Sigmoid colon (tissue), 7 donors: Measurements from ENCODE around the gene PLCB1. TPM values are rescaled to one million over a fixed set of nuclear protein-coding genes. Genes with fewer than 3 reads are reported as not detected.

Experiments
- DNase-seq: peaks from one replicate; pipeline ENCODE4 v3.0.0-alpha.2; 2019
- H3K27ac ChIP-seq, 4 donors: fragments of 200-600 bp; sonication (generic); one replicate each; pipeline ENCODE4 v1.5.1; 2016 to 2019; ENCODE audit warnings: mild to moderate bottlenecking in 1 of 4
- H3K27me3 ChIP-seq, 3 donors: fragments of 200-600 bp; sonication (generic); one replicate each; pipeline ENCODE4 v1.5.1; 2019; ENCODE audit warnings: mild to moderate bottlenecking in 1 of 3
- H3K36me3 ChIP-seq, 4 donors: fragments of 200-600 bp; sonication (generic); one replicate each; pipeline ENCODE4 v1.5.1; 2016 to 2019
- H3K4me1 ChIP-seq, 4 donors: fragments of 200-600 bp; sonication (generic); one replicate each; pipeline ENCODE4 v1.5.1; 2017 to 2019
- H3K4me3 ChIP-seq, 4 donors: fragments of 200-600 bp; sonication (generic); one replicate each; pipeline ENCODE4 v1.5.1; 2017 to 2019; ENCODE audit warnings: mild to moderate bottlenecking in 2 of 4, moderate library complexity in 1 of 4
- H3K9me3 ChIP-seq, 4 donors: fragments of 200-600 bp in 3 of 4; sonication (generic) in 3 of 4; one replicate each; pipeline versions ENCODE4 v1.5.1 to v1.6.1; 2013 to 2019
- EP300 ChIP-seq, 4 donors: sonication (generic); formaldehyde crosslinking; IDR thresholded peaks; one replicate each; pipeline ENCODE4 v1.6.1; 2017; ENCODE audit warnings: antibody characterized with exemption in 4 of 4
- POLR2A ChIP-seq, 2 donors: fragments of 450-650 bp; IDR thresholded peaks; one replicate each; pipeline ENCODE4 v1.6.1; 2016; ENCODE audit warnings: antibody characterized with exemption in 2 of 2, mild to moderate bottlenecking in 2 of 2, moderate library complexity in 2 of 2
- POLR2AphosphoS5 ChIP-seq, 4 donors: sonication (generic); formaldehyde crosslinking; IDR thresholded peaks; one replicate each; pipeline ENCODE4 v1.6.1; 2017; ENCODE audit warnings: antibody characterized with exemption in 4 of 4
- WGBS, 2 donors: extraction: QIAGEN DNeasy Blood & Tissue Kit; methylation state at CpG; one replicate each; pipeline ENCODE4 v1.1.7; 2013; 5-methylcytosine and 5-hydroxymethylcytosine counted together
- intact Hi-C: fragments of 100-400 bp; cut with DNase I; formaldehyde crosslinking; loops from one replicate; pipeline ENCODE4 v1.15.1; 2023
- polyA plus RNA-seq, 3 donors: library from polyadenylated mRNA; stranded (reverse); fragments of 200-250 nt; gene quantifications; one replicate each; pipeline ENCODE4 v1.2.3, GENCODE V29; 2013
- total RNA-seq, 4 donors: library from RNA; depleted of rRNA; stranded (reverse); fragments of >200 nt; gene quantifications; one replicate each; pipeline ENCODE4 v1.1.0, GENCODE V29; 2016
- TF ChIP-seq, protein P1 (sequence below), 4 experiments: fragments of 450-650 bp in 3 of 4; fragments of 200-600 bp in 1 of 4; IDR thresholded peaks; one replicate each; pipeline ENCODE4 v1.5.1; 2016 to 2019; ENCODE audit warnings: antibody characterized with exemption in 4 of 4, mild to moderate bottlenecking in 3 of 4, moderate library complexity in 2 of 4
- donor health status: healthy with polysubstance abuse.
- donor health status: Bipolar disorder and iron deficiency.
- donor health status: healthy.

Gene PLCB1
- total and polyA plus RNA-seq, 7 donors = 0.92 to 117 (median 86.7) TPM

- peaks cover 0 to 5% (median 0%) of the 10 kb centered on the region in 4 donors for H3K4me1 ChIP-seq
- no peaks in the 10 kb centered on the region for H3K36me3 ChIP-seq
- TF ChIP-seq POLR2A (IDR thresholded peaks at IDR 0.05) = no peak
- no peak for TF ChIP-seq EP300 (IDR thresholded peaks at IDR 0.05)
- TF ChIP-seq POLR2AphosphoS5 (IDR thresholded peaks at IDR 0.05) = no peak
- TF ChIP-seq, protein P1, sequence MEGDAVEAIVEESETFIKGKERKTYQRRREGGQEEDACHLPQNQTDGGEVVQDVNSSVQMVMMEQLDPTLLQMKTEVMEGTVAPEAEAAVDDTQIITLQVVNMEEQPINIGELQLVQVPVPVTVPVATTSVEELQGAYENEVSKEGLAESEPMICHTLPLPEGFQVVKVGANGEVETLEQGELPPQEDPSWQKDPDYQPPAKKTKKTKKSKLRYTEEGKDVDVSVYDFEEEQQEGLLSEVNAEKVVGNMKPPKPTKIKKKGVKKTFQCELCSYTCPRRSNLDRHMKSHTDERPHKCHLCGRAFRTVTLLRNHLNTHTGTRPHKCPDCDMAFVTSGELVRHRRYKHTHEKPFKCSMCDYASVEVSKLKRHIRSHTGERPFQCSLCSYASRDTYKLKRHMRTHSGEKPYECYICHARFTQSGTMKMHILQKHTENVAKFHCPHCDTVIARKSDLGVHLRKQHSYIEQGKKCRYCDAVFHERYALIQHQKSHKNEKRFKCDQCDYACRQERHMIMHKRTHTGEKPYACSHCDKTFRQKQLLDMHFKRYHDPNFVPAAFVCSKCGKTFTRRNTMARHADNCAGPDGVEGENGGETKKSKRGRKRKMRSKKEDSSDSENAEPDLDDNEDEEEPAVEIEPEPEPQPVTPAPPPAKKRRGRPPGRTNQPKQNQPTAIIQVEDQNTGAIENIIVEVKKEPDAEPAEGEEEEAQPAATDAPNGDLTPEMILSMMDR (IDR thresholded peaks at IDR 0.05) = no peak
- 77 to 86% methylated on average over 5 of the region's 5 CpGs for WGBS, 2 donors
- DNase-seq = no peak
- H3K9me3 ChIP-seq = no peaks in the 10 kb centered on the region
- intact Hi-C loops = no loop called here
- no peak overlapping the region for H3K27ac ChIP-seq
- H3K27me3 ChIP-seq = no peaks in the 10 kb centered on the region
- no peak overlapping the region for H3K4me3 ChIP-seq
Measured at GRCh38 chr20:8536262-8536618, 404.2 kb downstream of the PLCB1 start.

DNA sequence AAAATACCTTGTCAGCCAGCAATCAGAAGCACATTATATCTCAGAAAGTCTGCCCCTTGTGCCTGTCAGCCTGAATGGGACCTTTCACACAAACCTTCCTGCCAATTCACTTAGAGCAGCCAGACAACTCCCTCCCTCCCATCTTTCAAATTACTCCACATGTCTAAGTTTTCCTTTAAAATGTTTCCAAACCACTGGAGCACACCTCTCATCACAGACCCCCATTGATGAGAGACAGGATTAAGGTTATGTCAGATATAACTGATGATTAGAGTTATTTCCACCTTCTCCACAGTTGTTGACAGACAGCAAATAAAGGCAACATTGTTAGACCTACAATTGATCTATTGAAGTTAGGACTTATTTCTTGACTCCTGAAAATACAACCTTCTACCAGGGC lies 408.4 kb downstream of the PLCB1 start:
- H3K4me3 ChIP-seq = no peak overlapping the region
- H3K9me3 ChIP-seq = no peaks in the 10 kb centered on the region
- no peak for DNase-seq
- TF ChIP-seq EP300 (IDR thresholded peaks at IDR 0.05) = no peak
- TF ChIP-seq, protein P1 (IDR thresholded peaks at IDR 0.05) = no peak
- no peak for TF ChIP-seq POLR2AphosphoS5 (IDR thresholded peaks at IDR 0.05)
- TF ChIP-seq POLR2A (IDR thresholded peaks at IDR 0.05) = no peak
- no peaks in the 10 kb centered on the region for H3K36me3 ChIP-seq
- intact Hi-C loops = no loop called here
- H3K27me3 ChIP-seq = no peaks in the 10 kb centered on the region
- no peak overlapping the region for H3K27ac ChIP-seq
- peaks cover 0 to 5% (median 0%) of the 10 kb centered on the region in 4 donors for H3K4me1 ChIP-seq

GRCh38 chr20:8542110-8542486 lies 410.0 kb downstream of the PLCB1 start:
- Histone ChIP-seq H3K27me3 (no peaks in the 10 kb centered on the region), H3K27ac (peak overlapping the region in 1 of 4 donors; percentile 15), H3K9me3 (no peaks in the 10 kb centered on the region), H3K4me1 (peaks cover 0 to 11% (median 4%) of the 10 kb centered on the region in 4 donors), H3K36me3 (no peaks in the 10 kb centered on the region), H3K4me3 (no peak overlapping the region)
- 83 to 91% methylated on average over 9 of the region's 9 CpGs for WGBS, 2 donors
- DNase-seq = no peak
- TF ChIP-seq EP300 (IDR thresholded peaks at IDR 0.05) (no peak), POLR2A (IDR thresholded peaks at IDR 0.05) (no peak), POLR2AphosphoS5 (IDR thresholded peaks at IDR 0.05) (no peak)
- TF ChIP-seq, protein P1 (IDR thresholded peaks at IDR 0.05) = no peak
- intact Hi-C loops = no loop called here

DNA sequence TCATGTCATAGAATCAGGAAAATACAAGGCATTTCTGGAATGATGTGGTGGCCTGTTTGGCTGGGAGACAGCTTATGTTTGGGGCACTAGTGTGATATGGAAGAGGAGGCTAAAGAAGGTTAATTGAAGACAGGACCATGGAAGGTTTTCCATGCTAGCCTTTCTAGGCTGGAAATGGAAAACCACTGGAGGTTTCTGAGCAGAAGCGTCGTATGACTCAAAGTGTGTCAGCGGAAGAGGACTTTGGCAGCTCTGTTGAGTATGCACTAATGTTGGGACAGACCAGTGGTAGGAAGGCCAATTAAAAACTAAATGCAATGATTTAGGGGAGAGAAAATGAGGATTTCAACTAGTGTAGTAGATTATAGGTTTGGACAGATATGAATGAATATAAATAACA lies 413.1 kb downstream of the PLCB1 start:
- no peaks in the 10 kb centered on the region for H3K36me3 ChIP-seq
- no peak for DNase-seq
- peaks cover 0 to 11% (median 4%) of the 10 kb centered on the region in 4 donors for H3K4me1 ChIP-seq
- H3K27me3 ChIP-seq = no peaks in the 10 kb centered on the region
- no peak overlapping the region for H3K27ac ChIP-seq
- no peaks in the 10 kb centered on the region for H3K9me3 ChIP-seq
- TF ChIP-seq, protein P1 (IDR thresholded peaks at IDR 0.05) = no peak
- TF ChIP-seq EP300 (IDR thresholded peaks at IDR 0.05) (no peak), POLR2A (IDR thresholded peaks at IDR 0.05) (no peak), POLR2AphosphoS5 (IDR thresholded peaks at IDR 0.05) (no peak)
- no peak overlapping the region for H3K4me3 ChIP-seq
- 96 to 97% methylated on average over 3 of the region's 3 CpGs for WGBS, 2 donors
- intact Hi-C loops = no loop called here

DNA sequence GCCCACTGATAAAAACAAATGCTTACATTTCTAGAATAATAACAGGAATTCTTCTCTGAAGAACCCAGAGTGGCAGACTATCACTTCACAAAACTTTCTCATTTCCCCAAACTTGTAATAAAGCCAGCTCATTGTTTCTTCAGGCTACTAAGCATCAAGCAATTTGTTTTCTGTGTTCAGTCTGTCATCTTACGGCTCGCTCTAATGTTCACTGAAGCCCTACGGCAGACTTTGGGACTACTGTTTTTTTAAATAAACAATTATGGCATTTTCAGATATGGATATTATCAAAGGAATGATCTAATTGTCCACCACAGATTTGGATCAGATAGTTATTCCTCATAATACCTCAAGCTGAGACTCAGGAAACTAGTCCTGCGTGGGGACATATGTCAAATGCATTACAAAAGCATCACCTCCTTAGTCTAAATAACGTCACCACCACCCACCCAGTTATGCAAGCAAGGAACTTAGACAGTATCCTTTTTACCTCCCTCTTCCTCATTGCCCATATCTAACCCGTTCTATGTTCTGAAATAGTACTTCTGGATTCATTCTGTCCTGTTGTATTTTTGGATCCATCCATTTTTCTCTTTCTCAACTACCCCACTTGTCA lies 415.1 kb downstream of the PLCB1 start:
- H3K27ac ChIP-seq = no peak overlapping the region
- peaks cover 0 to 9% (median 4%) of the 10 kb centered on the region in 4 donors for H3K4me1 ChIP-seq
- H3K9me3 ChIP-seq = no peaks in the 10 kb centered on the region
- TF ChIP-seq POLR2AphosphoS5 (IDR thresholded peaks at IDR 0.05) (no peak), POLR2A (IDR thresholded peaks at IDR 0.05) (no peak), EP300 (IDR thresholded peaks at IDR 0.05) (no peak)
- TF ChIP-seq, protein P1 (IDR thresholded peaks at IDR 0.05) = no peak
- DNase-seq = no peak
- WGBS, 2 donors = 68 to 77% methylated on average over 6 of the region's 6 CpGs
- no peaks in the 10 kb centered on the region for H3K36me3 ChIP-seq
- H3K4me3 ChIP-seq = no peak overlapping the region
- intact Hi-C loops = no loop called here
- H3K27me3 ChIP-seq = no peaks in the 10 kb centered on the region
